HEK293 (cell line): ENCODE measurements around the gene GALNT10.

Experiments
- EGR2 ChIP-seq: fragments of 450-650 bp; formaldehyde crosslinking; IDR thresholded peaks from 2 replicates; pipeline ENCODE4 v1.5.1; 2016; ENCODE audit warnings: low read depth, missing biosample characterization, missing genetic modification characterization
- HOXD13 ChIP-seq: sonication (generic); formaldehyde crosslinking; IDR thresholded peaks from 2 replicates; pipeline ENCODE4 v1.8.0; 2022; ENCODE audit warnings: missing genetic modification reagents, borderline replicate concordance
- KLF8 ChIP-seq: fragments of 450-650 bp; formaldehyde crosslinking; IDR thresholded peaks from 2 replicates; pipeline ENCODE4 v1.5.1; 2016; ENCODE audit warnings: missing biosample characterization, missing genetic modification characterization
- PRDM2 ChIP-seq: fragments of 450-650 bp; formaldehyde crosslinking; IDR thresholded peaks from 2 replicates; pipeline ENCODE4 v1.5.1; 2016; ENCODE audit warnings: missing biosample characterization, missing genetic modification characterization, borderline replicate concordance
- SETDB1 ChIP-seq: IDR thresholded peaks from one replicate; pipeline ENCODE4 v1.6.1; 2017; ENCODE audit warnings: mild to moderate bottlenecking, low read length, moderate library complexity, mixed read lengths; ENCODE audit not compliant: insufficient read length
- SP3 ChIP-seq: fragments of 450-650 bp; formaldehyde crosslinking; IDR thresholded peaks from 2 replicates; pipeline ENCODE4 v1.5.1; 2016; ENCODE audit warnings: missing biosample characterization, missing genetic modification characterization
- WT1 ChIP-seq: fragments of 450-650 bp; formaldehyde crosslinking; IDR thresholded peaks from 2 replicates; pipeline ENCODE4 v1.5.1; 2016; ENCODE audit warnings: missing biosample characterization, missing genetic modification characterization
- ZBTB10 ChIP-seq: fragments of 450-650 bp; formaldehyde crosslinking; IDR thresholded peaks from 2 replicates; pipeline ENCODE4 v1.5.1; 2016; ENCODE audit warnings: missing biosample characterization, missing genetic modification characterization
- ZBTB17 ChIP-seq: fragments of 450-650 bp; formaldehyde crosslinking; IDR thresholded peaks from 2 replicates; pipeline ENCODE4 v1.5.1; 2016; ENCODE audit warnings: missing biosample characterization, missing genetic modification characterization
- ZNF174 ChIP-seq: fragments of 450-650 bp; formaldehyde crosslinking; IDR thresholded peaks from 2 replicates; pipeline ENCODE4 v1.5.0; 2017; ENCODE audit warnings: missing biosample characterization, mild to moderate bottlenecking, missing genetic modification characterization
- ZNF214 ChIP-seq: fragments of 450-650 bp; formaldehyde crosslinking; IDR thresholded peaks from 2 replicates; pipeline ENCODE4 v1.5.1; 2017; ENCODE audit warnings: missing biosample characterization, mild to moderate bottlenecking, missing genetic modification characterization, borderline replicate concordance
- ZNF398 ChIP-seq: fragments of 450-650 bp; formaldehyde crosslinking; IDR thresholded peaks from 2 replicates; pipeline ENCODE4 v1.5.1; 2017; ENCODE audit warnings: missing biosample characterization, missing genetic modification characterization
- ZNF561 ChIP-seq: fragments of 450-650 bp; IDR thresholded peaks from 2 replicates; pipeline ENCODE4 v1.5.1; 2018; ENCODE audit warnings: missing biosample characterization, missing genetic modification characterization, borderline replicate concordance
- ZNF596 ChIP-seq: fragments of 450-650 bp; IDR thresholded peaks from 2 replicates; pipeline ENCODE4 v1.5.0; 2018; ENCODE audit warnings: missing biosample characterization, mild to moderate bottlenecking, missing genetic modification characterization, moderate library complexity
- ZNF600 ChIP-seq: fragments of 450-650 bp; formaldehyde crosslinking; IDR thresholded peaks from 2 replicates; pipeline ENCODE4 v1.5.1; 2016; ENCODE audit warnings: missing biosample characterization, missing genetic modification characterization
- ZNF623 ChIP-seq: fragments of 450-650 bp; formaldehyde crosslinking; IDR thresholded peaks from 2 replicates; pipeline ENCODE4 v1.5.1; 2016; ENCODE audit warnings: missing biosample characterization, missing genetic modification characterization
- ZNF843 ChIP-seq: fragments of 450-650 bp; formaldehyde crosslinking; IDR thresholded peaks from 2 replicates; pipeline ENCODE4 v1.5.1; 2016; ENCODE audit warnings: missing biosample characterization, missing genetic modification characterization
- ZSCAN30 ChIP-seq: fragments of 450-650 bp; IDR thresholded peaks from 2 replicates; pipeline ENCODE4 v1.5.1; 2018; ENCODE audit warnings: missing biosample characterization, mild to moderate bottlenecking, missing genetic modification characterization, moderate library complexity
- ZXDB ChIP-seq: fragments of 450-650 bp; formaldehyde crosslinking; IDR thresholded peaks from 2 replicates; pipeline ENCODE4 v1.5.1; 2016; ENCODE audit warnings: missing biosample characterization, missing genetic modification characterization
- TF ChIP-seq, protein P1 (sequence below): fragments of 450-650 bp; formaldehyde crosslinking; IDR thresholded peaks from 2 replicates; pipeline ENCODE4 v1.5.1; 2016; ENCODE audit warnings: missing biosample characterization, missing genetic modification characterization, low read depth
- TF ChIP-seq, protein P2 (sequence below): fragments of 450-650 bp; formaldehyde crosslinking; IDR thresholded peaks from 2 replicates; pipeline ENCODE4 v1.5.1; 2016; ENCODE audit warnings: missing biosample characterization, missing genetic modification characterization
- TF ChIP-seq, protein P3 (sequence below): fragments of 450-650 bp; formaldehyde crosslinking; optimal IDR thresholded peaks from 2 replicates; pipeline ENCODE3; 2016; ENCODE audit warnings: missing biosample characterization, mild to moderate bottlenecking, missing genetic modification characterization

GALNT10 gene

DNA sequence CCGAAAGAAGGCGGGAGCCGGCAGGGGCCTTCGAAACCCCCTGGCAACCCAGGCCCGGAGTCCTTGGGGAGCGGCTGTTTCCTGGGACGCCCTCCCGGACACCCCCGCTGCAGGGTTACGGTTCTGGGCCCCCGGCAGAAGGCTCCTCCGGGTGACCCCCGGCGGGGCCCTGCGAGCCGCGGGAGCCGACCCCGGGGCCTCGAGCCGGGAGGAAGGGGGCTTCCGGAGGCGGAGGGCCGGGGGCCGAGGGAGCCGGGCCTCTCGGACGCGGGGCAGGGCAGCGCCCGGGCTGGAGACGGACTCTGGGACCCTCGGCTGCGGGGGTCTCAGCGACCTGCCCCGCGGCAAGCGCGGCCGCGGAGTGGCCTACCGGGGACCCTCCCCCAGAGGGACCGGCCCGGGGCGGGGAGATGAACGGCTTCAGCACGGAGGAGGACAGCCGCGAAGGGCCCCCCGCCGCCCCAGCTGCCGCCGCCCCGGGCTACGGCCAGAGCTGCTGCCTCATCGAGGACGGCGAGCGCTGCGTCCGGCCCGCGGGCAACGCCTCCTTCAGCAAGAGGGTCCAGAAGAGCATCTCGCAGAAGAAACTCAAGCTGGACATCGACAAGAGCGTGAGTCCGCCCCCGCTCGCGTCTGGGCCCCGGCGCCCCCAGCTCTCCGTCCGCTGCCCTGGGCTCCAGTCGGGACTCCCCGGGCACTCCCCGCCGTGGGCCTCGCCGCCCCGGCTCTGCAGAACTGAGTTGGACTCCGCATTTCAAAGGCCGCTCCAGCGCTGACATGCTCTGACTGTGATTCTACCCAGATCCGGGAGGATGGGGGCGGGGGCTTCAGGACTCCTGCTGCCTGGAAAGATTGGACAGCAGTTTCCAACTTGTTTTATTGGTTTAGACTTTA, 255.9 kb downstream of the GALNT10 start (continued):
- peak; percentile 45 for TF ChIP-seq SP3
- peak; percentile 12; the same call in 1 of the 2 replicates for TF ChIP-seq ZXDB (tag by site-specific recombination)
- TF ChIP-seq ZNF398 (tag by site-specific recombination) = 0 out of 2 replicates have a peak, but pooled peaks have one; percentile 25
- TF ChIP-seq ZSCAN30 (tag by site-specific recombination) = 0 out of 2 replicates have a peak, but pooled peaks have one; percentile 43
- no peak for TF ChIP-seq HOXD13 (CRISPR knock-in tag)
- no peak for TF ChIP-seq ZNF214 (tag by site-specific recombination)
- 0 out of 2 replicates have a peak, but pooled peaks have one; percentile 22 for TF ChIP-seq ZNF843 (tag by site-specific recombination)
- no peak for TF ChIP-seq SETDB1
- no peak for TF ChIP-seq ZNF174 (tag by site-specific recombination)
- TF ChIP-seq ZNF623 = no peak
- TF ChIP-seq, protein P1, sequence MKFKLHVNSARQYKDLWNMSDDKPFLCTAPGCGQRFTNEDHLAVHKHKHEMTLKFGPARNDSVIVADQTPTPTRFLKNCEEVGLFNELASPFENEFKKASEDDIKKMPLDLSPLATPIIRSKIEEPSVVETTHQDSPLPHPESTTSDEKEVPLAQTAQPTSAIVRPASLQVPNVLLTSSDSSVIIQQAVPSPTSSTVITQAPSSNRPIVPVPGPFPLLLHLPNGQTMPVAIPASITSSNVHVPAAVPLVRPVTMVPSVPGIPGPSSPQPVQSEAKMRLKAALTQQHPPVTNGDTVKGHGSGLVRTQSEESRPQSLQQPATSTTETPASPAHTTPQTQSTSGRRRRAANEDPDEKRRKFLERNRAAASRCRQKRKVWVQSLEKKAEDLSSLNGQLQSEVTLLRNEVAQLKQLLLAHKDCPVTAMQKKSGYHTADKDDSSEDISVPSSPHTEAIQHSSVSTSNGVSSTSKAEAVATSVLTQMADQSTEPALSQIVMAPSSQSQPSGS (tag by site-specific recombination) = no peak
- no peak for TF ChIP-seq PRDM2
- TF ChIP-seq ZNF600 (tag by site-specific recombination) = peak; percentile 95
- TF ChIP-seq ZNF596 (tag by site-specific recombination) = no peak
- peak; percentile 40 for TF ChIP-seq EGR2 (tag by site-specific recombination)
- TF ChIP-seq, protein P2, sequence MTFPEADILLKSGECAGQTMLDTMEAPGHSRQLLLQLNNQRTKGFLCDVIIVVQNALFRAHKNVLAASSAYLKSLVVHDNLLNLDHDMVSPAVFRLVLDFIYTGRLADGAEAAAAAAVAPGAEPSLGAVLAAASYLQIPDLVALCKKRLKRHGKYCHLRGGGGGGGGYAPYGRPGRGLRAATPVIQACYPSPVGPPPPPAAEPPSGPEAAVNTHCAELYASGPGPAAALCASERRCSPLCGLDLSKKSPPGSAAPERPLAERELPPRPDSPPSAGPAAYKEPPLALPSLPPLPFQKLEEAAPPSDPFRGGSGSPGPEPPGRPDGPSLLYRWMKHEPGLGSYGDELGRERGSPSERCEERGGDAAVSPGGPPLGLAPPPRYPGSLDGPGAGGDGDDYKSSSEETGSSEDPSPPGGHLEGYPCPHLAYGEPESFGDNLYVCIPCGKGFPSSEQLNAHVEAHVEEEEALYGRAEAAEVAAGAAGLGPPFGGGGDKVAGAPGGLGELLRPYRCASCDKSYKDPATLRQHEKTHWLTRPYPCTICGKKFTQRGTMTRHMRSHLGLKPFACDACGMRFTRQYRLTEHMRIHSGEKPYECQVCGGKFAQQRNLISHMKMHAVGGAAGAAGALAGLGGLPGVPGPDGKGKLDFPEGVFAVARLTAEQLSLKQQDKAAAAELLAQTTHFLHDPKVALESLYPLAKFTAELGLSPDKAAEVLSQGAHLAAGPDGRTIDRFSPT (tag by site-specific recombination) = peak; percentile 13; the same call in 1 of the 2 replicates
- peak; percentile 49; the same call in 1 of the 2 replicates for TF ChIP-seq ZNF561 (tag by site-specific recombination)
- no peak for TF ChIP-seq WT1 (tag by site-specific recombination)
- 0 out of 2 replicates have a peak, but pooled peaks have one; percentile 21 for TF ChIP-seq KLF8 (tag by site-specific recombination)
- TF ChIP-seq ZBTB17 (tag by site-specific recombination) = peak; percentile 83
- TF ChIP-seq, protein P3, sequence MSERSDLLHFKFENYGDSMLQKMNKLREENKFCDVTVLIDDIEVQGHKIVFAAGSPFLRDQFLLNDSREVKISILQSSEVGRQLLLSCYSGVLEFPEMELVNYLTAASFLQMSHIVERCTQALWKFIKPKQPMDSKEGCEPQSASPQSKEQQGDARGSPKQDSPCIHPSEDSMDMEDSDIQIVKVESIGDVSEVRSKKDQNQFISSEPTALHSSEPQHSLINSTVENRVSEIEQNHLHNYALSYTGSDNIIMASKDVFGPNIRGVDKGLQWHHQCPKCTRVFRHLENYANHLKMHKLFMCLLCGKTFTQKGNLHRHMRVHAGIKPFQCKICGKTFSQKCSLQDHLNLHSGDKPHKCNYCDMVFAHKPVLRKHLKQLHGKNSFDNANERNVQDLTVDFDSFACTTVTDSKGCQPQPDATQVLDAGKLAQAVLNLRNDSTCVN (tag by site-specific recombination) = peak; percentile 49
- 0 out of 2 replicates have a peak, but pooled peaks have one; percentile 29 for TF ChIP-seq ZBTB10
